ENCODE results near the gene UBE2S. TPM values are rescaled to one million over a fixed set of nuclear protein-coding genes. Genes with fewer than 3 reads are reported as not detected.

Gene UBE2S
- polyA plus RNA-seq, 3 donors: 16.1 to 40.9 (median 21.9) TPM

DNA sequence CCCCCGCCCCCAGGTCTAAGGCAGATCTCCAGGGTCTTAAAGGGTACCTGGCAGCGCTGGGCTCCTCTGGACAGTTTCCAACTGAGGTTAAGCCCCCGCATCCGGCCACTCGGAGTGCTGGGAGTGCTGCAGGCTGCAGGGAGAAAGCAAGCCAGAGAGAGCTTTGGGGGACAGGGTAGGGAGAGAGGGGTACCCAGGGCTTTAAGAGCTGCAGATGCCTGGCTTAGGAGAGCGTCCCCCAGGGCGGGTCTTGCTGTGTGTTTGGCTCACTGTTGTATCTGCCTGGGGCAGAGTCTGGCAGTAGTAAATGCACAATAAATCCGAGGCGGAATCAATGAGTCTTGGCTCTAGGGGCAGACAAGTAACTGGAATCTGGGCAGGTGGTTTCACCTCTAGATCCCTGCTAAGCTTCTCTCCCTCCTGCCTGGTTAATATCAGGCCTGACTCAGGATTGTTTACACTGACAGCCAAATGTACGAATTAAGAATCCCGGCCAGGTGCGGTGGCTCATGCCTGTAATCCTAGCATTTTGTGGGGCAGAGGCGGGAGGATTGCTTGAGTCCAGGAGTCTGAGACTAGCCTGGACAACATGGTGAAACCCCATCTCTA lies 52.3 kb downstream of the UBE2S start:
- H3K36me3 Mint-ChIP-seq: peaks cover 5 to 8% of the 10 kb centered on the region in 2 donors
- peaks cover 57 to 75% (median 57%) of the 10 kb centered on the region in 3 donors for H3K27me3 Mint-ChIP-seq (ENCODE audit: low read depth in 3 of 3)
- H3K4me3 Mint-ChIP-seq: peak overlapping the region in 1 of 2 donors; percentile 68
- WGBS (ENCODE audit: insufficient coverage): 53% methylated on average over 12 of the region's 13 CpGs
- Histone ChIP-seq H3K36me3 (replicated peaks in 1 of 2; ENCODE audit: control insufficient read depth in 1 of 2, insufficient read depth in 2 of 2, low read length in 2 of 2) (no peaks in the 10 kb centered on the region), H3K4me3 (replicated peaks in 1 of 3; ENCODE audit: low read depth in 2 of 3, low read length in 3 of 3) (no peak overlapping the region), H3K9ac (ENCODE audit: insufficient read depth, low read length, poor library complexity, severe bottlenecking) (no peak overlapping the region), H3K9me3 (replicated peaks in 1 of 2; ENCODE audit: control insufficient read depth in 1 of 2, insufficient read depth in 1 of 2, low read length in 2 of 2) (peaks cover 0 to 9% of the 10 kb centered on the region in 2 donors), H3K27ac (ENCODE audit: low read depth in 1 of 2, low read length in 2 of 2) (no peak overlapping the region), H3K27me3 (ENCODE audit: control insufficient read depth in 2 of 2, insufficient read depth in 2 of 2, low read length in 2 of 2) (peaks cover 13 to 62% of the 10 kb centered on the region in 2 donors), H3K4me2 (replicated peaks; ENCODE audit: extremely low read depth, low read length, poor library complexity, severe bottlenecking) (no peak overlapping the region), H3K4me1 (ENCODE audit: control insufficient read depth in 1 of 2, insufficient read depth in 2 of 2, low read length in 2 of 2) (peaks cover 22 to 28% of the 10 kb centered on the region in 2 donors), H4K20me1 (ENCODE audit: insufficient read depth, low read length) (no peaks in the 10 kb centered on the region), H3K79me2 (ENCODE audit: insufficient read depth, low read length) (no peaks in the 10 kb centered on the region), H2AFZ (ENCODE audit: insufficient read depth, low read depth, low read length, poor library complexity, severe bottlenecking) (no peak overlapping the region)
- H3K4me1 Mint-ChIP-seq: peaks cover 33% of the 10 kb centered on the region
- TF ChIP-seq, protein P1, sequence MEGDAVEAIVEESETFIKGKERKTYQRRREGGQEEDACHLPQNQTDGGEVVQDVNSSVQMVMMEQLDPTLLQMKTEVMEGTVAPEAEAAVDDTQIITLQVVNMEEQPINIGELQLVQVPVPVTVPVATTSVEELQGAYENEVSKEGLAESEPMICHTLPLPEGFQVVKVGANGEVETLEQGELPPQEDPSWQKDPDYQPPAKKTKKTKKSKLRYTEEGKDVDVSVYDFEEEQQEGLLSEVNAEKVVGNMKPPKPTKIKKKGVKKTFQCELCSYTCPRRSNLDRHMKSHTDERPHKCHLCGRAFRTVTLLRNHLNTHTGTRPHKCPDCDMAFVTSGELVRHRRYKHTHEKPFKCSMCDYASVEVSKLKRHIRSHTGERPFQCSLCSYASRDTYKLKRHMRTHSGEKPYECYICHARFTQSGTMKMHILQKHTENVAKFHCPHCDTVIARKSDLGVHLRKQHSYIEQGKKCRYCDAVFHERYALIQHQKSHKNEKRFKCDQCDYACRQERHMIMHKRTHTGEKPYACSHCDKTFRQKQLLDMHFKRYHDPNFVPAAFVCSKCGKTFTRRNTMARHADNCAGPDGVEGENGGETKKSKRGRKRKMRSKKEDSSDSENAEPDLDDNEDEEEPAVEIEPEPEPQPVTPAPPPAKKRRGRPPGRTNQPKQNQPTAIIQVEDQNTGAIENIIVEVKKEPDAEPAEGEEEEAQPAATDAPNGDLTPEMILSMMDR (IDR thresholded peaks at IDR 0.05): no peak
- intact Hi-C loops (cut with micrococcal nuclease): no loop called here
- DNase-seq: no peak
- H3K27ac Mint-ChIP-seq: no peak overlapping the region
- peaks cover 0 to 11% (median 8%) of the 10 kb centered on the region in 7 donors for H3K9me3 Mint-ChIP-seq

DNA sequence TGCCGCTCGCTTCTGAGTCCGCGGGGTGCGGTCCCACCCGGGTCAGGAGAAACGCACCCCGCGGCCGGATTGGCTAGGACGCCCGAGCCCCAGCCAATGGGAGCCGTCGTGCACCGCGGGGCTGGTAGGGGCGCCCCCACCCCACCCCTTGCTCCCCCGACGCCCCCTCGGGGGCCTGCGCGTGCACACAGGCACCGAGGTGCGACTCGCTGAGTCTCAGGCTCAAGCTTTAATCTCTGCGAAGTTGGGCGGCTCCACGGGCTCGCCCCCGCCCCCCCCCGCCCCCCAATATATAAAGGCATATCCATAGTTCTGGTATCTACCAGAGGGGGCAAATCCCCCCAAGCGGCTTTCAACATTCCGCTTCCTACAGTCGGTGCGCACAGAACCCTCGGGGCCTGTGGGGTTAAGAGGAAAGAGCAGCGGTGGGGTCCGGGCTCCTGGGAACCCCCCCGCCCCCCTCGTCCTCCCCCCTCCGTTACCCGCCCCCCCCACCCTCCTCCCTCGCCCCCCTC lies 52.8 kb downstream of the UBE2S start, which contains the start of gene COX6B2:
Gene COX6B2 (minus strand): TSS at position 22 of the 515 bp plus-strand sequence. CDS start 198 bp downstream, outside the sequence.
- Histone ChIP-seq H3K4me3 (replicated peaks in 1 of 3; ENCODE audit: low read depth in 2 of 3, low read length in 3 of 3) (peak within 1 kb of the TSS; percentile 36 to 71 (median 45)), H3K79me2 (ENCODE audit: insufficient read depth, low read length) (no peaks in the 10 kb centered on the region), H3K27me3 (ENCODE audit: control insufficient read depth in 2 of 2, insufficient read depth in 2 of 2, low read length in 2 of 2) (peaks cover 13 to 62% of the 10 kb centered on the region in 2 donors), H4K20me1 (ENCODE audit: insufficient read depth, low read length) (no peaks in the 10 kb centered on the region), H3K9ac (ENCODE audit: insufficient read depth, low read length, poor library complexity, severe bottlenecking) (peak within 1 kb of the TSS; percentile 19), H3K27ac (ENCODE audit: low read depth in 1 of 2, low read length in 2 of 2) (no peak within 1 kb of the TSS), H3K9me3 (replicated peaks in 1 of 2; ENCODE audit: control insufficient read depth in 1 of 2, insufficient read depth in 1 of 2, low read length in 2 of 2) (peaks cover 0 to 9% of the 10 kb centered on the region in 2 donors), H3K4me2 (replicated peaks; ENCODE audit: extremely low read depth, low read length, poor library complexity, severe bottlenecking) (peak within 1 kb of the TSS; percentile 88), H3K36me3 (replicated peaks in 1 of 2; ENCODE audit: control insufficient read depth in 1 of 2, insufficient read depth in 2 of 2, low read length in 2 of 2) (no peaks in the 10 kb centered on the region), H2AFZ (ENCODE audit: insufficient read depth, low read depth, low read length, poor library complexity, severe bottlenecking) (peak within 1 kb of the TSS; percentile 73), H3K4me1 (ENCODE audit: control insufficient read depth in 1 of 2, insufficient read depth in 2 of 2, low read length in 2 of 2) (peaks cover 22 to 28% of the 10 kb centered on the region in 2 donors)
- WGBS (ENCODE audit: insufficient coverage): 4% methylated on average over 16 of the region's 43 CpGs
- Mint-ChIP-seq H3K27ac (peak within 1 kb of the TSS in 4 of 7 donors; percentile 41 to 80 (median 64)), H3K9me3 (peaks cover 0 to 11% (median 8%) of the 10 kb centered on the region in 7 donors), H3K4me3 (peak within 1 kb of the TSS; percentile 84 to 90), H3K27me3 (ENCODE audit: low read depth in 3 of 3) (peaks cover 57 to 73% (median 59%) of the 10 kb centered on the region in 3 donors), H3K4me1 (peaks cover 33% of the 10 kb centered on the region), H3K36me3 (peaks cover 5 to 8% of the 10 kb centered on the region in 2 donors)
- DNase-seq: no peak
- intact Hi-C loops (cut with micrococcal nuclease): loop anchor here in 1 of 2 donors (5.0 kb wide), 1 partner anchor 42 kb away; no protein-coding TSS in a partner anchor
- TF ChIP-seq, protein P1 (IDR thresholded peaks at IDR 0.05): no peak

Data from CD14-positive monocyte (primary cell).